Measurements from ENCODE around the gene PBX2. TPM values are rescaled to one million over a fixed set of nuclear protein-coding genes. Genes with fewer than 3 reads are reported as not detected.

The PBX2 gene
- total RNA-seq, 1 experiment from 2014 or later: 122 TPM

- CTCF ChIA-PET: interaction anchor here (0.6 to 2.5 kb wide), 12 partner anchors 11 to 683 kb away, joined by 3 to 32 read pairs (median 3); partner anchors contain the start of genes ATF6B, NEU1 and PBX2
- Mint-ChIP-seq H3K4me1 (ENCODE audit: low read depth, unreplicated experiment) (peaks cover 43% of the 10 kb centered on the region), H3K4me3 (ENCODE audit: low read depth, unreplicated experiment) (peak within 1 kb of the TSS; percentile 82), H3K27ac (ENCODE audit: unreplicated experiment) (peak within 1 kb of the TSS; percentile 62), H3K36me3 (ENCODE audit: insufficient read depth, unreplicated experiment) (peaks cover 72% of the 10 kb centered on the region), H3K27me3 (ENCODE audit: unreplicated experiment) (no peaks in the 10 kb centered on the region), H3K9me3 (ENCODE audit: low read depth, unreplicated experiment) (no peaks in the 10 kb centered on the region)
- intact Hi-C loops (cut with micrococcal nuclease; ENCODE audit: unreplicated experiment): loop anchor here (2.0 to 5.0 kb wide), 2 partner anchors 59 to 221 kb away; partner anchors contain the start of genes NELFE and SKIC2
- peak; percentile 99 for DNase-seq
- no peak for TF ChIP-seq CTCF (IDR thresholded peaks at IDR 0.05; ENCODE audit: unreplicated experiment)
- BruUV-seq (replicated peaks): no TSS peak
Observed at GRCh38 chr6:32177788-32178546, 12.0 kb downstream of the PBX2 start, which contains the start of gene RNF5. Gene RNF5 (plus strand): TSS chr6:32178405. CDS start chr6:32178512, 107 bp downstream.

GRCh38 chr6:32177183-32177787 lies 12.7 kb downstream of the PBX2 start:
- Mint-ChIP-seq H3K4me3 (ENCODE audit: low read depth, unreplicated experiment) (peak overlapping the region; percentile 82), H3K27ac (ENCODE audit: unreplicated experiment) (peak overlapping the region; percentile 62), H3K36me3 (ENCODE audit: insufficient read depth, unreplicated experiment) (peaks cover 67% of the 10 kb centered on the region), H3K4me1 (ENCODE audit: low read depth, unreplicated experiment) (peaks cover 48% of the 10 kb centered on the region), H3K9me3 (ENCODE audit: low read depth, unreplicated experiment) (no peaks in the 10 kb centered on the region), H3K27me3 (ENCODE audit: unreplicated experiment) (no peaks in the 10 kb centered on the region)
- CTCF ChIA-PET: interaction anchor here (0.6 to 2.5 kb wide), 12 partner anchors 11 to 735 kb away, joined by 3 to 32 read pairs (median 4); partner anchors contain the start of genes ATF6B, NEU1 and PBX2
- peak; percentile 65 for DNase-seq
- BruUV-seq (replicated peaks): TSS peak; percentile 46
- intact Hi-C loops (cut with micrococcal nuclease; ENCODE audit: unreplicated experiment): loop anchor here (2.0 to 5.0 kb wide), 2 partner anchors 58 to 220 kb away; partner anchors contain the start of genes NELFE and SKIC2
- TF ChIP-seq CTCF (IDR thresholded peaks at IDR 0.05; ENCODE audit: unreplicated experiment): no peak

GRCh38 chr6:32176476-32177182 lies 13.4 kb downstream of the PBX2 start:
- CTCF ChIA-PET: interaction anchor here (0.6 to 2.5 kb wide), 7 partner anchors 14 to 735 kb away, joined by 3 to 32 read pairs (median 6); partner anchors contain the start of genes ATF6B and PBX2
- Mint-ChIP-seq H3K4me1 (ENCODE audit: low read depth, unreplicated experiment) (peaks cover 48% of the 10 kb centered on the region), H3K36me3 (ENCODE audit: insufficient read depth, unreplicated experiment) (peaks cover 67% of the 10 kb centered on the region), H3K27ac (ENCODE audit: unreplicated experiment) (peak overlapping the region; percentile 62), H3K9me3 (ENCODE audit: low read depth, unreplicated experiment) (no peaks in the 10 kb centered on the region), H3K27me3 (ENCODE audit: unreplicated experiment) (no peaks in the 10 kb centered on the region), H3K4me3 (ENCODE audit: low read depth, unreplicated experiment) (peak overlapping the region; percentile 82)
- DNase-seq: no peak
- intact Hi-C loops (cut with micrococcal nuclease; ENCODE audit: unreplicated experiment): loop anchor here (2.0 to 5.0 kb wide), 2 partner anchors 58 to 219 kb away; partner anchors contain the start of genes NELFE and SKIC2
- no peak for TF ChIP-seq CTCF (IDR thresholded peaks at IDR 0.05; ENCODE audit: unreplicated experiment)
- BruUV-seq (replicated peaks): no TSS peak
